Keratinocyte (primary cell): ENCODE data around the gene FGFR2. TPM values are rescaled to one million over a fixed set of nuclear protein-coding genes. Genes with fewer than 3 reads are reported as not detected.

Experiments
- DNase-seq: peaks from one replicate; pipeline ENCODE4 v3.0.0-alpha.2; 2011; ENCODE audit warnings: low read depth, missing footprints, low spot score
- FAIRE-seq: peaks from 2 replicates; lab custom pipeline; 2011; peaks lifted over from hg19 to GRCh38; lab: Jason Lieb, UNC
- H2AFZ ChIP-seq: 2 replicates; pipeline ENCODE4 v1.6.0; 2012; ENCODE audit warnings: low read length, control low read depth, inconsistent platforms; ENCODE audit not compliant: control insufficient read depth
- H3K27ac ChIP-seq: 2 replicates; pipeline ENCODE4 v1.5.1; 2011; ENCODE audit warnings: low read length; ENCODE audit not compliant: control insufficient read depth, insufficient read depth
- H3K27me3 ChIP-seq: 3 replicates; pipeline ENCODE4 v1.6.0; 2011; ENCODE audit warnings: low read length; ENCODE audit not compliant: control insufficient read depth, insufficient read depth; ENCODE audit errors: extremely low read depth
- H3K36me3 ChIP-seq, 2 experiments: 2 replicates in 1 of 2; 3 replicates in 1 of 2; pipeline ENCODE4 v1.5.1; 2011; ENCODE audit warnings: low read length in 2 of 2, mild to moderate bottlenecking in 1 of 2; ENCODE audit not compliant: control insufficient read depth in 2 of 2, insufficient read depth in 2 of 2; ENCODE audit errors: extremely low read depth in 1 of 2
- H3K4me1 ChIP-seq: 3 replicates; pipeline ENCODE4 v1.5.1; 2011; ENCODE audit warnings: low read length; ENCODE audit not compliant: control insufficient read depth, insufficient read depth; ENCODE audit errors: extremely low read depth
- H3K4me2 ChIP-seq: 3 replicates; pipeline ENCODE4 v1.6.0; 2011; ENCODE audit warnings: low read depth, low read length; ENCODE audit not compliant: control insufficient read depth, insufficient read depth; ENCODE audit errors: extremely low read depth
- H3K4me3 ChIP-seq, 3 experiments: fragments of 200-600 bp in 1 of 3; sonication (generic) in 1 of 3; 2 replicates in 2 of 3; 3 replicates in 1 of 3; pipeline ENCODE4 v1.5.1; 2011 to 2016; ENCODE audit warnings: low read length in 3 of 3, mild to moderate bottlenecking in 3 of 3, control low read depth in 2 of 3, inconsistent platforms in 1 of 3, low read depth in 1 of 3, mixed read lengths in 1 of 3, mixed run types in 1 of 3, moderate library complexity in 1 of 3; ENCODE audit not compliant: control insufficient read depth in 2 of 3, insufficient read depth in 2 of 3; ENCODE audit errors: extremely low read depth in 1 of 3
- H3K79me2 ChIP-seq: 2 replicates; pipeline ENCODE4 v1.6.0; 2012; ENCODE audit warnings: low read length; ENCODE audit not compliant: control insufficient read depth, insufficient read depth
- H3K9ac ChIP-seq: 3 replicates; pipeline ENCODE4 v1.6.0; 2011; ENCODE audit warnings: low read length; ENCODE audit not compliant: control insufficient read depth, insufficient read depth; ENCODE audit errors: extremely low read depth
- H3K9me1 ChIP-seq: 3 replicates; pipeline ENCODE4 v1.6.0; 2011; ENCODE audit warnings: low read length; ENCODE audit not compliant: control insufficient read depth, insufficient read depth; ENCODE audit errors: extremely low read depth
- H3K9me3 ChIP-seq: 2 replicates; pipeline ENCODE4 v1.5.1; 2012; ENCODE audit warnings: low read depth, low read length; ENCODE audit not compliant: control insufficient read depth
- H4K20me1 ChIP-seq: 3 replicates; pipeline ENCODE4 v1.6.0; 2011; ENCODE audit warnings: low read length; ENCODE audit not compliant: control insufficient read depth, insufficient read depth; ENCODE audit errors: extremely low read depth
- EZH2 ChIP-seq: IDR thresholded peaks from one replicate; pipeline ENCODE4 v1.6.1; 2012; ENCODE audit warnings: inconsistent platforms, mild to moderate bottlenecking, low read length, moderate library complexity
- dilution Hi-C: fragments of 300-500 bp; cut with MboI; formaldehyde crosslinking; loops from one replicate; pipeline ENCODE4 v1.7.0; 2020; ENCODE audit warnings: low sequenced_read_pairs; ENCODE audit not compliant: extremely low pct_ligation_motif_present
- polyA plus RNA-seq, 5 experiments: library from polyadenylated mRNA; depleted of rRNA in 3 of 5; stranded (reverse) in 3 of 5; stranded (forward) in 1 of 5; unstranded in 1 of 5; fragments of >200 nt; gene quantifications; 1 replicate in 1 of 5; 2 replicates in 3 of 5; 3 replicates in 1 of 5; pipeline versions ENCODE4 v1.2.1 to v1.2.3, GENCODE V29; 2011 to 2012; ENCODE audit warnings: missing spikeins in 2 of 5, low read depth in 1 of 5, low replicate concordance in 1 of 5
- TF ChIP-seq, protein P1 (sequence below), 3 experiments: IDR thresholded peaks in 1 of 3; conservative IDR thresholded peaks in 1 of 3; optimal IDR thresholded peaks in 1 of 3; 2 replicates in 2 of 3; 3 replicates in 1 of 3; pipeline versions ENCODE3 to v1.5.1; 2011; ENCODE audit warnings: low read length in 3 of 3, mild to moderate bottlenecking in 3 of 3, moderate library complexity in 2 of 3, control low read depth in 1 of 3, inconsistent platforms in 1 of 3; ENCODE audit not compliant: insufficient read depth in 2 of 3; ENCODE audit errors: extremely low read depth in 1 of 3

The FGFR2 gene
- polyA plus RNA-seq, 1 donor (not counting 4 experiments of a cell fraction or from before 2014, with no cell fraction given), result 20.6 TPM

GRCh38 chr10:121573538-121573941 is 24.7 kb downstream of the FGFR2 start:
- H3K27ac ChIP-seq, result peak overlapping the region; percentile 36
- H3K4me1 ChIP-seq, result peaks cover 54% of the 10 kb centered on the region
- no peaks in the 10 kb centered on the region for H3K27me3 ChIP-seq
- H2AFZ ChIP-seq, result peak overlapping the region; percentile 79
- DNase-seq, result no peak
- dilution Hi-C loops, result no loop called here
- peak; percentile 88 for FAIRE-seq
- no peaks in the 10 kb centered on the region for H3K9me3 ChIP-seq
- H3K36me3 ChIP-seq, result no peaks in the 10 kb centered on the region
- H3K9ac ChIP-seq, result peak overlapping the region; percentile 45
- H3K4me2 ChIP-seq, result peak overlapping the region; percentile 79
- peaks cover 2% of the 10 kb centered on the region for H3K9me1 ChIP-seq
- TF ChIP-seq EZH2, result no peak
- TF ChIP-seq, protein P1, sequence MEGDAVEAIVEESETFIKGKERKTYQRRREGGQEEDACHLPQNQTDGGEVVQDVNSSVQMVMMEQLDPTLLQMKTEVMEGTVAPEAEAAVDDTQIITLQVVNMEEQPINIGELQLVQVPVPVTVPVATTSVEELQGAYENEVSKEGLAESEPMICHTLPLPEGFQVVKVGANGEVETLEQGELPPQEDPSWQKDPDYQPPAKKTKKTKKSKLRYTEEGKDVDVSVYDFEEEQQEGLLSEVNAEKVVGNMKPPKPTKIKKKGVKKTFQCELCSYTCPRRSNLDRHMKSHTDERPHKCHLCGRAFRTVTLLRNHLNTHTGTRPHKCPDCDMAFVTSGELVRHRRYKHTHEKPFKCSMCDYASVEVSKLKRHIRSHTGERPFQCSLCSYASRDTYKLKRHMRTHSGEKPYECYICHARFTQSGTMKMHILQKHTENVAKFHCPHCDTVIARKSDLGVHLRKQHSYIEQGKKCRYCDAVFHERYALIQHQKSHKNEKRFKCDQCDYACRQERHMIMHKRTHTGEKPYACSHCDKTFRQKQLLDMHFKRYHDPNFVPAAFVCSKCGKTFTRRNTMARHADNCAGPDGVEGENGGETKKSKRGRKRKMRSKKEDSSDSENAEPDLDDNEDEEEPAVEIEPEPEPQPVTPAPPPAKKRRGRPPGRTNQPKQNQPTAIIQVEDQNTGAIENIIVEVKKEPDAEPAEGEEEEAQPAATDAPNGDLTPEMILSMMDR (optimal IDR thresholded peaks at IDR 0.05 in 1 of 3, IDR thresholded peaks at IDR 0.05 in 1 of 3, conservative IDR thresholded peaks at IDR 0.05 in 1 of 3; ENCODE audit: extremely low read depth in 1 of 3, insufficient read depth in 2 of 3, low read length in 3 of 3), result no peak
- peaks cover 60% of the 10 kb centered on the region for H3K79me2 ChIP-seq
- peak overlapping the region in 2 of 3 experiments; percentile 48 to 64 for H3K4me3 ChIP-seq
- no peaks in the 10 kb centered on the region for H4K20me1 ChIP-seq

DNA sequence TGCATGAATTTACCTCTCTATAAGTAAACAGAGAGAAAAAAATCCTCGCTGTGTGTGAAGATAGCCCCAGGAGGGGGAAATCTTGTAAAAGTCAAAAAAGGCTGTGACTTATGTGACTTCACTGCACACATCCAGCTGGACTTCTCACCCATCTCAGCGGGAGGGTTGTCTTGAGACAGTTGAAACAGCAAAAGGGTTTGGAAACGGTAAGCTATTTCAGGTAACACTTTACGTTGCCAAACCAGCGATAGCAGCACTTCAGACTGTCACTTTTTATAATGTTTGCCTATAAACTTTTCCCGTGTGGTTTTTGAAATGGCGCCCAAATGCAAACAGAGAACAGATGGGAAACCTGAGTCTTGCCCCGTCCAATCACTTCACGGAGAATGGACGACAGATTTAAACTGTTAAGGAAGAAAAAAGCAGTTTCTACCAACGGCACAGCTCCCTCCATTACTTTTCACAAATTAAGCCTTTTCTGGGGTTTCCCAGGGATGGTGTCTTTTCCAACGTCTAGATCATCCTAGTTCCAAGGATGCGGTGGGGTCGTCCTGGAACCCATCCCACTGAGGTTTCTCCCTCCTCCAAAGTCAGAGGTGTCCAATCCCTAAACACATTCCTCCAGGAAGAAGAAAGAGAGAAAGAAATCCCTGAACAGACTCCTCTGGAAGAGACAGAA is 25.2 kb downstream of the FGFR2 start:
- dilution Hi-C loops, result no loop called here

More for the DNA sequence above, 25.2 kb downstream of the FGFR2 start:
- Histone ChIP-seq H3K4me3 (peak overlapping the region in 2 of 3 experiments; percentile 48 to 64), H3K79me2 (peaks cover 59% of the 10 kb centered on the region), H3K9me3 (no peaks in the 10 kb centered on the region), H4K20me1 (no peaks in the 10 kb centered on the region), H3K36me3 (no peaks in the 10 kb centered on the region), H3K4me2 (peak overlapping the region; percentile 79), H3K4me1 (peaks cover 49% of the 10 kb centered on the region), H3K27me3 (no peaks in the 10 kb centered on the region), H3K9ac (peak overlapping the region; percentile 45), H2AFZ (peak overlapping the region; percentile 79), H3K9me1 (no peaks in the 10 kb centered on the region), H3K27ac (peak overlapping the region; percentile 36)
- TF ChIP-seq, protein P1 (optimal IDR thresholded peaks at IDR 0.05 in 1 of 3, IDR thresholded peaks at IDR 0.05 in 1 of 3, conservative IDR thresholded peaks at IDR 0.05 in 1 of 3; ENCODE audit: extremely low read depth in 1 of 3, insufficient read depth in 2 of 3, low read length in 3 of 3), result no peak
- no peak for TF ChIP-seq EZH2
- DNase-seq (no peak), FAIRE-seq (peak; percentile 44)
